ENCODE measurements around the gene ELFN1.

Gene ELFN1

DNA sequence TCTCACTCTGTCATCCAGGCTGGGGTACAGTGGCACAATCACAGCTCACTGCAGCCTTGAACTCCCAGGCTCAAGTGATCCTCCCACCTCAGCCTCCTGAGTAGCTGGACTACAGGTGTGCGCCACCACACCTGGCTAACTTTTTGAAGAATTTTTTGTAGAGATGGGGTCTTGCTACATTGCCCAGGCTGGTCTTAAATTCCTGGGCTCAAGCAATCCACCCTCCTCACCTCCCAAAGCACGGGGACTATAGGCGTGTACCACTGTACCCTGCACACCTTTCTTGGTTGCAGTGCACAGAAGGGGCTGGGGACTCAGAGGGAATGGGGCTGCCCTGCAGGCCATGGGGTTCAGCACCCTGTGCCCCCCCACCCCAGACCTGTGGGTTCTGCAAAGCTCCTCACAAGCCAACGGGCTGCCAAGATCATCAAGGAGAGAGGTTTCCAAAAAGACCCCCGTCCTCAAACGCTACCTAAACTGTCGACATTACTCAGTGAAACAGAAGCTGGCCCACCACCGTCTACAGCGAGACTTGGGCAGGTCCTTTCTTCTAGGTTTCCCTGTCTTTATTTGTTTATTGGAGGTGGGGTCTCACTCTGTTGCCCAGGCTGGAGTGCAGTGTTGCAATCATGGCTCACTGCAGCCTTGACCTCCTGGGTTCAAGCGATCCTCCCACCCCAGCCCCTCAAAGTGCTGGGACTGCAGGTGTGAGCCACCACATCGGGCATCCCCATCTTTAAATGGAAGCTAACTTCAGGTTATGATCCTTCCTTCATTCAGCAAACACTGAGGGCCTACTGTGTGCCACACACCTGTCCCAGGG lies 26.6 kb upstream of the ELFN1 start:
- Histone ChIP-seq H3K36me3 (ENCODE audit: control insufficient read depth, insufficient read depth, low read length) (no peaks in the 10 kb centered on the region), H3K4me3 (ENCODE audit: low read depth, low read length) (no peak overlapping the region), H3K9me3 (ENCODE audit: control insufficient read depth, insufficient read depth, low read length) (no peaks in the 10 kb centered on the region), H3K27me3 (ENCODE audit: control insufficient read depth, insufficient read depth, low read length) (no peaks in the 10 kb centered on the region), H3K27ac (ENCODE audit: low read depth, low read length) (no peak overlapping the region), H3K4me1 (ENCODE audit: control insufficient read depth, insufficient read depth, low read length) (no peaks in the 10 kb centered on the region), H3K9ac (ENCODE audit: low read depth, low read length) (no peak overlapping the region)

DNA sequence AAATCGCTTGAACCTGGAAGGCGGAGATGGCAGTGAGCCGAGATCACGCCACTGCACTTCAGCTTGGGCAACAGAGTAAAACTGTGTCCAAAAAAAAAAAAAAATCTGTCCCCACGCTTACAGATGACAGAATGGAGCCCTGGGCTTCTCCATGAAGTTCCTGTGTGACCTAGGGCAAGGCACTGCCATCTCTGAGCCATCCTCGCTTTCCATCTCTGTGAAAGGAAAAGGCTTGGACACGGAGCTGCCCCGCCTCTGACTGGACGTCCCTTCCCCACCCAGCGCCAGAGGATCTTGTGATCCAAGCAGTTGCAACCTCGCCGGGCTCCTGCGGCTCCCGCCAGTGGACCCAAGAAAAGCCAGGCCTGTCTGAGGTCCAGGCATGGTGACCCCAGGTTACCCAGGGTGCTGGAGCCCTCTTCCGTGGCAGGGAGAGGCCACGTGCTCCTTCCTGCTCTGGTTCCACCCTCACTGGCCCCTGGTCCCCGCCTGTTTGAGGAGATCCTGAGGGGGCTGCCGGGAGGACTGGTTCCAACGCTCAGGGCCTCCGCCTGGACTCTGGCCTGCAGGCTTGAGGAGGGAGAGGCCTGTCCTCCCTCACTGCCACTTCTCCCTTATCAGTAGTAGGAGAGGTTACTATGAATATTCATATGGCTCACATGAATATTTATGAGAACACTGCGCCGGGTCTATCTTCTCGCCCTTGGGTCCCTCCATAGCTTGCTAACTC lies 25.6 kb upstream of the ELFN1 start:
- Histone ChIP-seq H3K9me3 (ENCODE audit: control insufficient read depth, insufficient read depth, low read length) (no peaks in the 10 kb centered on the region), H3K27ac (ENCODE audit: low read depth, low read length) (no peak overlapping the region), H3K4me3 (ENCODE audit: low read depth, low read length) (no peak overlapping the region), H3K36me3 (ENCODE audit: control insufficient read depth, insufficient read depth, low read length) (no peaks in the 10 kb centered on the region), H3K4me1 (ENCODE audit: control insufficient read depth, insufficient read depth, low read length) (0 out of 2 replicates have a peak, but pooled peaks cover 3% of the 10 kb centered on the region), H3K27me3 (ENCODE audit: control insufficient read depth, insufficient read depth, low read length) (no peaks in the 10 kb centered on the region), H3K9ac (ENCODE audit: low read depth, low read length) (no peak overlapping the region)

DNA sequence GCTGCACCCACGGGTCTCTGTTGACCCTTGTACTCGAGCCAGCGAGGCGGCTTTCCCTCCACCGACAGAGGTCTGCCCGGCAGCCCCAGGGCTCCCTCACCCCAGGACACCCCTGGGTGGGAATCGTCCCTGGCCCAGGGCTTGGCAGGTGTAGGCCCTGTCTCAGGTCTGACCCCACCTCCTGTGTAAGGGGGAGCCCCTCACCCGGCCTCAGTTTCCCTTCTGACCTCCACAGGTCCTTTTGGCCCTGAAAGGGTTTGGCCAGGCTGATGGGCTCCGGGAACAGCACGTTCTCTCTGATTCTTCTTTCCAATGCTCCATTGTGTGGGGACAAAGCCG lies 25.0 kb upstream of the ELFN1 start:
- no peaks in the 10 kb centered on the region for H3K27me3 ChIP-seq (ENCODE audit: control insufficient read depth, insufficient read depth, low read length)

DNA sequence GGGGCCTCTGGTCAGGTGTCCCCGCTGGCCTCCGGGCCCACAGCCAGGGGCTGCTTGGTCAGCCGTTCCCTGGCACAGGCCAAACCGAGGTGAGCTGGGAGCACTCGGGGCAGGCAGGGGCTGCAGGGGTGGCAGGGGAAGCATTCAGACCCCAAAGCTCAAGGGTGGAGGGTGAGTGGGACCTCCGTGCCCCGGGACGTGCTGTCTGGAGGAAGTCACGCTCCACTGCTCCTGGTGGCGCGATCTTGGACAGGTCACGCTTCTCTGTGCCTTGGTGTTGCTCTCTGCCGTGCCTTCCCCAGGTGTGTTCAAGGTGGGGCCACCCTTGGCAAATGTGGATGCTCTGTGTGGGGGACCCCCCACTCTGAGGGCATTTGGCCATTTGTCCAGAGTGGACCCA lies 24.6 kb upstream of the ELFN1 start:
- Histone ChIP-seq H3K4me1 (ENCODE audit: control insufficient read depth, insufficient read depth, low read length) (0 out of 2 replicates have a peak, but pooled peaks cover 3% of the 10 kb centered on the region), H3K9me3 (ENCODE audit: control insufficient read depth, insufficient read depth, low read length) (no peaks in the 10 kb centered on the region), H3K27ac (ENCODE audit: low read depth, low read length) (no peak overlapping the region), H3K27me3 (ENCODE audit: control insufficient read depth, insufficient read depth, low read length) (no peaks in the 10 kb centered on the region), H3K9ac (ENCODE audit: low read depth, low read length) (no peak overlapping the region), H3K4me3 (ENCODE audit: low read depth, low read length) (no peak overlapping the region), H3K36me3 (ENCODE audit: control insufficient read depth, insufficient read depth, low read length) (no peaks in the 10 kb centered on the region)

More for the DNA sequence above, 25.0 kb upstream of the ELFN1 start:
- Histone ChIP-seq H3K4me1 (ENCODE audit: control insufficient read depth, insufficient read depth, low read length) (0 out of 2 replicates have a peak, but pooled peaks cover 3% of the 10 kb centered on the region), H3K36me3 (ENCODE audit: control insufficient read depth, insufficient read depth, low read length) (no peaks in the 10 kb centered on the region), H3K27ac (ENCODE audit: low read depth, low read length) (no peak overlapping the region), H3K9ac (ENCODE audit: low read depth, low read length) (no peak overlapping the region), H3K4me3 (ENCODE audit: low read depth, low read length) (no peak overlapping the region), H3K9me3 (ENCODE audit: control insufficient read depth, insufficient read depth, low read length) (no peaks in the 10 kb centered on the region)

DNA sequence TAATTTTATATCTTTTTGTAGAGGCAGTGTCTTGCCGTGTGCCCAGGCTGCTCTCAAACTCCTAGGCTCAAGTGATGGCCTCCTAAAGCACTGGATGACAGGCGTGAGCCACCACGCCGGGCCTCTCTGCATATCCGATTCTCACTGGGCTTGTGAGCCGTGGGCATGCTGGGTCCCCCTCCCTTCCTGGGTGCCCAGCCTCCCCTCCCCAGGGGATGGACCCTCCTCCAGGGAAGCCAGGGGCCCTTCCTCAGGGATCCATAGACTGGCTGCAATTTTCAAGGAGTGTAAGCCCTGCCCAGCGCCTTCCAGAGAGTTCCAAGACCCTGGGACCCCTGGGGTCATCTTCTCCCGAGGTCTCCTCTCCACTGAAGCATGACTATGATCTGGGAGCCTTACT lies 23.7 kb upstream of the ELFN1 start:
- H3K4me1 ChIP-seq (ENCODE audit: control insufficient read depth, insufficient read depth, low read length): 0 out of 2 replicates have a peak, but pooled peaks cover 3% of the 10 kb centered on the region
- no peak overlapping the region for H3K9ac ChIP-seq (ENCODE audit: low read depth, low read length)
- no peak overlapping the region for H3K27ac ChIP-seq (ENCODE audit: low read depth, low read length)
- no peak overlapping the region for H3K4me3 ChIP-seq (ENCODE audit: low read depth, low read length)
- no peaks in the 10 kb centered on the region for H3K9me3 ChIP-seq (ENCODE audit: control insufficient read depth, insufficient read depth, low read length)
- no peaks in the 10 kb centered on the region for H3K27me3 ChIP-seq (ENCODE audit: control insufficient read depth, insufficient read depth, low read length)
- no peaks in the 10 kb centered on the region for H3K36me3 ChIP-seq (ENCODE audit: control insufficient read depth, insufficient read depth, low read length)

DNA sequence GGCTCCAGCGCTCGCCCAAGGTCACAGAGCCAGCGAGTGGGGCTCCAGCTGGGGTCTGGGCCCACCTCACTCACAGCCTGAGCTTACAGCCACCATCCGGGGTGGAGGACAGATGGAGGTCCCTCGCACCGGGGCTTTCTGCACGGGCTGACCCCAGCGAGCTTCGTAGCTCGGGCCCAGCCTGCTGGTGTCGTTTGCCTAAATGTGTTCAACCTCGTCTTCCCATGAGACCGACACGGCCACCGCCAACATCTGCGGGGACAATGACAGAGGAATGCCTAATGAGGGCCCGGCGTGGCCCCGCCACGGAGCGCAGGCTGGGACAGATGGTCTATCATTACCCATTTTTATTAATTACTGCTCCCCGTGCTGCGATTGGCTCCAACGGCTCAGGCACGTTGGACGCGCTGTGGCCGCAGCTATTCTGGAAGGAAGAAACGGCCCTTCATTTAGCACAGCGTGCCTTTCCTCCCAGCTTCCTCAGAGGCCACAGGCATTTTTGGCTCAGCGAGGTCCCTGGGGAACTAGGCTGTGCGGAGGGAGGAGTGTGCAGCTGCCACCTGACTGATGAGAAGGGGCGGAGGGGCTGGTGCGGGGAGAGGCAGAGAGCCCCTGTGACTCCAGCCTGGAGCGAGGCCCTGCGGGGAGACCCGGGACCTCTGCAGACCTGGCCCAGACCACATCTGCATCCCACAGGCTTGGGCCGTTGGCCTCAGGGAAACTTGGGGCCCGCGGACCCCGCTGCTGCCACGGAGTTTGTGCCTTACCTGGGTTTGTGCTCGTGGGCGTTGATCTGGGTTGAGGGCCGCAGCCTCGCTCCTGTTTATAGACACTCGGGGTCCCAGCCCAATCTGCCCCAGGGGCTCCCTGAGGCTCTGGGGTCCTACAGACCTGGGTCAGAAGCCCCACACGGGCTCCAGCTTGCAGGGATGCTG lies 22.9 kb upstream of the ELFN1 start:
- Histone ChIP-seq H3K4me3 (ENCODE audit: low read depth, low read length) (no peak overlapping the region), H3K27ac (ENCODE audit: low read depth, low read length) (no peak overlapping the region), H3K9me3 (ENCODE audit: control insufficient read depth, insufficient read depth, low read length) (no peaks in the 10 kb centered on the region), H3K9ac (ENCODE audit: low read depth, low read length) (no peak overlapping the region), H3K27me3 (ENCODE audit: control insufficient read depth, insufficient read depth, low read length) (no peaks in the 10 kb centered on the region), H3K36me3 (ENCODE audit: control insufficient read depth, insufficient read depth, low read length) (no peaks in the 10 kb centered on the region), H3K4me1 (ENCODE audit: control insufficient read depth, insufficient read depth, low read length) (0 out of 2 replicates have a peak, but pooled peaks cover 3% of the 10 kb centered on the region)

DNA sequence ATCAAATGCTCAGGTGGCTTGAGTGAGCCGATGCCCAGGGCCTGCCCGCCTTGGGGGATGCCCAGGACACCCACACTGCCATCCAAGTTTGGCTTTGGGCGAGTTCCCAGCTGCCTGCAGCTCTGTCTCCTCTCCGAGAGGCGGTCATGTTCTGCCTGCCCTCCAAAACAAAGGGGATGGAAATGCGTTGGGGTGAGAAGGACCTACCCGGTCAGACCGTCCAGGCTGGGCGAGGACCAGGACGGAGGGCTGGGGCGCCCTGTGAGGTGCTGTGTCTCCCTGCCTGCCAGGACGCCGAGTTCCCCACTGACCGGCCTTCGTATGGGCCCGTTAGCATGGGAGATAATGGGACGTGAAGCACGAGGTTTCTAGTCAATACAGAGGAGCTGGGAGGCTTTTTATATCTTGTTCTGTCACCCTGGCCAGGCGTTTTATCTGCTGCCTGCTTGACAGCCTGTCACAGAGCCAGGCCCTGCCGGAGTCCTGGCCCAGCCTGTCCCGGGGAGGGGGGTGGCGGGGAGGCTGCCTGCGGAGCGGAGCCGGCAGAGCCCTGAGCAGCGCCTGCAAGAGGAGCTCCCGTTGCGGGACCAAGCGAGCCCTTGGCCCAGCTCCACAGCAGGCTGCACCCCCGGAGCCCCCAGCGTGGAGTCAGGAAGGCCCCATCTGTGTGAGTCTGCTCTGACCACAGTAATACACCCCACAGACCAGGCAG lies 22.0 kb upstream of the ELFN1 start:
- H3K9me3 ChIP-seq (ENCODE audit: control insufficient read depth, insufficient read depth, low read length): no peaks in the 10 kb centered on the region

DNA sequence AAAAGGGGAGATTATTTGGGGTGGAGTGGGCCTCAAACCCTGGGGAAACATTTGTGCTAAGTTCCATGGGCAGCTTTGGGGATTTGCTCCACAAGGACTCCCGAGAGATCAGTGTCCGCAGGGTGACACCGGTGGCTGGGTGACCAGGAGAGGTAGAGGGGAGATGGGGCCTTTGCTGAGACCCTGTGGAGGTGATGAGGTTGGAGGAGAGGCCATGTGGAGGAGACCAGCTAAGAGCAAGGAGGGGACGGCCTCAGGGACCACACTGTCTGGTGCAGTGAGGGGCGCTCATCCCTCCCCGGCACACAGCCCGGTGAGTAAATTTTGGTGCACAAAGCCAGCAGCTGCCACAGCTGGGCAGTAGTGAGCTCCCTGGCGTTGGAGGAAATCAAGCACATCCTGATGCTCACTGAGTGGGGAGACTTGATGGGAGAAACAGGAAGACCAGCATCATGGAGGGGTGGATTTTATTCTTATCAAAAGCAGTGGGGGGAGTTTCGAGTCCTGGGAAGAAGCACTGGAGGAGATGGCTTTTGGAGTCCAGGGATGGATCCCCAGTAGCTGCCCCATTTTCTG lies 20.2 kb upstream of the ELFN1 start:
- H3K27ac ChIP-seq (ENCODE audit: low read depth, low read length): no peak overlapping the region
- H3K9ac ChIP-seq (ENCODE audit: low read depth, low read length): no peak overlapping the region
- H3K4me3 ChIP-seq (ENCODE audit: low read depth, low read length): no peak overlapping the region
- no peaks in the 10 kb centered on the region for H3K9me3 ChIP-seq (ENCODE audit: control insufficient read depth, insufficient read depth, low read length)
- 0 out of 2 replicates have a peak, but pooled peaks cover 3% of the 10 kb centered on the region for H3K4me1 ChIP-seq (ENCODE audit: control insufficient read depth, insufficient read depth, low read length)
- no peaks in the 10 kb centered on the region for H3K27me3 ChIP-seq (ENCODE audit: control insufficient read depth, insufficient read depth, low read length)
- no peaks in the 10 kb centered on the region for H3K36me3 ChIP-seq (ENCODE audit: control insufficient read depth, insufficient read depth, low read length)

More for the DNA sequence above, 22.0 kb upstream of the ELFN1 start:
- 0 out of 2 replicates have a peak, but pooled peaks cover 3% of the 10 kb centered on the region for H3K4me1 ChIP-seq (ENCODE audit: control insufficient read depth, insufficient read depth, low read length)
- H3K4me3 ChIP-seq (ENCODE audit: low read depth, low read length): no peak overlapping the region
- no peaks in the 10 kb centered on the region for H3K36me3 ChIP-seq (ENCODE audit: control insufficient read depth, insufficient read depth, low read length)
- H3K27ac ChIP-seq (ENCODE audit: low read depth, low read length): no peak overlapping the region
- H3K27me3 ChIP-seq (ENCODE audit: control insufficient read depth, insufficient read depth, low read length): no peaks in the 10 kb centered on the region
- no peak overlapping the region for H3K9ac ChIP-seq (ENCODE audit: low read depth, low read length)

DNA sequence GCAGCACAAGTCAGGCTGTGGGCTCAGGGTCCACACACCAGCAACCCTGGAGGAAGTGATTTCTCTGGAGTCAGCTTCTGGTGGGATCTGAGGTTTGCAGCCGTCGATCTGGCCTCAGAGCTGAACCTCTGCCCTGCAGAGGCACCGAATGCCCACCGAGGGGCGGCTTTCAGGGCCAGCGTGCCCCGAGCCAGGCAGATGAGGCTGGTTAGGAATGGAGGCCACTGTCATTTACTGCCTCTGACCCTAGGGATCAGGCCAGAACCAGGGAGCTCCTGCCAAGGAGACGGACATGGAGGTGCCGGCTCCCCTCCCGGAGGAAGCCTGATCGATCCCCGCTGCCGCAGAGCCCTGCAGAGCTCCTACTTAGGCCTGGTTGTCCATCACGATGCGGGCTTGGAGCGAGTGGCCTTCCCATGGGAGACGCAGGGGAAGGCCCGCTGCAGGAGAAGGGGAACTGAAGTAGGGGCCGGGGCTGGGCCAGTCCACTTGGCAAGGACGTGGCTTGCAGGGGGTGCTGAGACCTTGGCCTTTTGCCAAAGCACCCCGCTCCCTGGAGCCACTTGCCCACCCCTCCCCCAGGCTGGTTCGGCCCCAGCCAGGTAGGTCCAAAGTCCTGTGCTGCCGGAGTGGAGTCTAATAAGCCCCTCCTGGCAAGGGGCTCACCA lies 19.6 kb upstream of the ELFN1 start:
- Histone ChIP-seq H3K9ac (ENCODE audit: low read depth, low read length) (no peak overlapping the region), H3K36me3 (ENCODE audit: control insufficient read depth, insufficient read depth, low read length) (no peaks in the 10 kb centered on the region), H3K4me3 (ENCODE audit: low read depth, low read length) (no peak overlapping the region), H3K4me1 (ENCODE audit: control insufficient read depth, insufficient read depth, low read length) (0 out of 2 replicates have a peak, but pooled peaks cover 3% of the 10 kb centered on the region), H3K27ac (ENCODE audit: low read depth, low read length) (no peak overlapping the region), H3K27me3 (ENCODE audit: control insufficient read depth, insufficient read depth, low read length) (no peaks in the 10 kb centered on the region), H3K9me3 (ENCODE audit: control insufficient read depth, insufficient read depth, low read length) (no peaks in the 10 kb centered on the region)
